ENCODE measurements around the gene DEUP1.
"Not testable (repeated sequence)": the region's sequence is repeated elsewhere in the genome, so short reads cannot be mapped to it uniquely, and the experiment has no call there.

The DEUP1 gene

DNA sequence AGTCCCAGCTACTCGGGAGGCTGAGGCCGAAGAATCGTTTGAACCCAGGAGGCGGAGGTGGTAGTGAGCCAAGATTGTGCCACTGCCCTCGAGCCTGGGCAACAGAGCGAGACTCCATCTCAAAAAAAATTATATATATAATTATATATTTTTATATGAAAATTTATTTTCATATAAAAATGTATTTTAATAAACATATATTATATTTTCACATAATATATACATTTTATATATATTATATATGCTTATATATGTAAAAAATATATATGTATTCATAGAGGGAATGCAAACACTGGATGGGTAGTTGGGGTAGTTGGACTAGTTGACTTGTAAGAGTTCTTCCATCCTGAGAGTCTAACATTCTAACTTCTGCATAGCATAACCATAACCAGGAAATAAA lies 20.3 kb downstream of the DEUP1 start:
- in situ Hi-C loops (cut with HindIII; ENCODE audit: low sequenced_read_pairs): no loop called here

DNA sequence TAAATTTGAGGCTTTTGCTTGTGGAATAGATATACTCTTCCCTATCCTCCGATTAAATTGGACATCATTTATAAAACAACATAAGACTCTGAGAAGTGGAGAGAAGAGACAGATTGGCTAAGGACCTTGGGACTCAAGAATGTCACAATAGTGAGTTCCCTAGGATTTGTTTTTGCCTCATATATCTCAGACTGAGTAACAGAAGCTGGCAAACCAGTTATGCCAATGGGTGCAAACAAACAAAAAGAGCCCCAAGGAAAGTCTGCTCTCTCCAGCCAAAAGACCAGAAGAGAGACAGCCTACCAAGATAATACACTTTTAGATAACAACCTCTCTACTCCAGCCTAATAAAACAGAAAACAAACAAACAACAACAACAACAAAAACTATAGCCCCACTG lies 28.9 kb downstream of the DEUP1 start:
- in situ Hi-C loops (cut with HindIII; ENCODE audit: low sequenced_read_pairs): no loop called here

DNA sequence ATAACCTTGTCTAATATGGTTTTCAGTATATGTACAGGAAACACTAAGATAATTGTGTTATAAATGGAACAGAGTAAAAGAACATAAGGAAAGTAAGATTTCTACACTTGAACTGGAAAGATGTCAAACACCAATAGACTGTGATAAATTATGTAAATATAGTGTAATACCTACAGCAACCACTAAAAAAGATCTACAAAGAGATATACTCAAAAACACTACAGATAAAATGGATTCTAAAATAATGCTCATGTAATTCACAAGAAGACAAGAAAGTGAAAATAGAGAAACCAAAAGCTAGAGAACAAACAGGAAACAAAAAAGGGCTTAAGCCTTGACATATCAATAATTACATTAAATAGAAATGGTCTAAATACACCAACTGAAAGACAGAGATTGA lies 30.9 kb downstream of the DEUP1 start:
- in situ Hi-C loops (cut with HindIII; ENCODE audit: low sequenced_read_pairs): no loop called here

DNA sequence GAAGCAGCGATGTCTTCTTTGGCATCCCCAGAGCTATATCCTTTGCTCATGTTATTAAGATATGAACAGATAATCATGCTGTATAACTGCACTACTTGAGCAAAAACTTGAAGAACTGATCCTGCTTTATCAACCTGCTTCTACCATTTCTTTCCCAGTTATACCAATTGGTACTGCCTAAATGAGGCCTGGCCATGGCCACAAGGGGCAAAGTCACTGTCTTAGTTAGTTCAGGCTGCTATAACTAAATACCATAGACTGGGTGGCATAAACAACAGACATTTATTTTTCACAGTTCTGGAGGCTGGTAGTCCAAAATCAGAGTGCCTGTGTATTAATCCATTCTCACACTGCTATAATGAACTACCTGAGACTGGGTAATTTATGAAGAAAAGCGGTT lies 37.5 kb downstream of the DEUP1 start:
- in situ Hi-C loops (cut with HindIII; ENCODE audit: low sequenced_read_pairs): no loop called here

DNA sequence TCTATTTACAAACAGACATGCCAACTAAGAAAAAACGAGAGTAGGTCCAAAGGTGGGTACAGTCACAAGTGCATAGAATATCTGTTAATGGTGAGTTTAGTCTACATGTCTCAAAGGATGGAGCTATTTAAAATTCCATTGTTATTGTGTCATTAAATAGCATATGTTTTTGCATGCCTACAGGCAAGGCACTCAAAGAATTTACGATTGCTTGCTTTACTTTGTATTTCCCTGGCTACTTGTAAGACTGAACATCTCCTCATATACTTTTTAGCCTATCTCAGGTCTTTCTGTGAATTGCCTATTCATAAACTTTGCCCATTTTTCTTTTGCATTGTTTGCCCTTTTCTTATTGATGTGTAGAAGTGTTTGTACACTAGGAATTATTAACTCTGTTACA lies 39.7 kb downstream of the DEUP1 start:
- in situ Hi-C loops (cut with HindIII; ENCODE audit: low sequenced_read_pairs): no loop called here

DNA sequence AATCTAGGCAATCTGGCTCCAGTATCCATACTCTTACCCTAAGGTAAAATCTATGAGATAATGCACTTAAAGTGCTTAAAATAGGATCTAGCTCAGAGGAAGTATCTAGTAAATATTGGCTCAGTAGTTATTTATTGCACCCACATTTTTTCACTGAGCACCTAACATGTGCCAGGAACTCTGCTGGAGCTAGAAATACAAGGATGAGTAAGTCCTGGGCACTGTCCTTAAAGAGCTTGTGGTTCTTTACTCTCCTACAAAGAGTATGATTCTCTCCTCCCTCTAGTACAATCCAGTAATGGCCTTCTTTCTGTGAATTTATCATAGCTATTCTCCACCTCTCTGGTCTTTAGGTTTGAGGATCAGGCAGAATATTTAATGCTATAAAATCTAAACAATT lies 59.2 kb downstream of the DEUP1 start:
- in situ Hi-C loops (cut with HindIII; ENCODE audit: low sequenced_read_pairs): no loop called here

DNA sequence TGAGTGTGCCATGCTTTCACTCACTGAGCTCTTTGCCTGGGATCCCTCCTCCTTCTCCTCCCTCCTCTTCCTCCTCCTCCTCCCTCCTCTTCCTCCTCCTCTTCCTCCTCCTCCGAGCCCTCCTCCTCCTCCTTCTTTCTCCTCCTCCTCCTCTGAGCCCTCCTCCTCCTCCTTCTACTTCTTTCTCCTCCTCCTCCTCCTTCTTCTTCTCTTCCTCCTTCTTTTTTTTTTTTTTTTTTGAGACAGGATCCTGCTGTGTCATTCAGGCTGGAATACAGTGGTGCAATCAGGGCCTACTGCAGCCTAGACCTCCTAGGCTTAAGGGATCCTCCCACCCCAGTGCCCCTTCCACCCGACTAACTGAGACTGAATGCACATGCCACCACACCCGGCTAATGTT lies 62.3 kb downstream of the DEUP1 start:
- in situ Hi-C loops (cut with HindIII; ENCODE audit: low sequenced_read_pairs): no loop called here

DNA sequence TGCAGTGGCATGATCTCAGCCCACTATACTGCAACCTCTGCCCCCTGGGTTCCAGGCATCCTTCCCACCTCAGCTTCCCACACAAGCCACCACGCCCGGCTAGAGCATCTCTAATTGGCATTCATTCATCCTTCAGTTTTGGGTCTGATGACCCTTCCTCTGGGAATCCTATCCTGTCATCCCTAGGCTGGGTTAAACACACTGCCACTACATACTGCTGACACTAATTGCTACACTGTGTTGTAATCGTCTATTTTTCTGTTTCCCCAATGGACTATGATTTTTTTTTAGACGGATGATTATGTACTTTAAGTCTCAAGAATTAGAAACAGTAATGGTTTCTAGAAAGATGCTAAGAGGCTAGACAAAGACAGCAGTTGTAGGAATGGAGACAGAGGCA lies 62.8 kb downstream of the DEUP1 start:
- in situ Hi-C loops (cut with HindIII; ENCODE audit: low sequenced_read_pairs): no loop called here

DNA sequence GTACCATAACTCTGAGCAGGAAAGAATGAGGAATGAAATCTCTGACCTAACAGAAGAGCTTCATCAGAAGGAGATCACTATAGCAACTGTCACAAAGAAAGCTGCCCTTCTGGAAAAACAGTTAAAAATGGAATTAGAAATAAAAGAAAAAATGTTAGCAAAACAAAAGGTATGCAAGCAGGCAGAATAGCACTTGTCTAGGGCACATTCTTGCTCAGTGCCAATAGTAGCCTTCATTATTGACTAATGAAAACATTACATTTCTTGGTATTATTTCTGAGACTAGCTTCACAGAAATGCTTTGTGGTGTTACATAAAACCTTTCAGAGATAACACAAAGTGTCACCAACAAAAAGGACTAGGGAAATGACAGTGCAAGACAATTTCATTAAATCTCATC lies 63.9 kb downstream of the DEUP1 start:
- in situ Hi-C loops (cut with HindIII; ENCODE audit: low sequenced_read_pairs): no loop called here

DNA sequence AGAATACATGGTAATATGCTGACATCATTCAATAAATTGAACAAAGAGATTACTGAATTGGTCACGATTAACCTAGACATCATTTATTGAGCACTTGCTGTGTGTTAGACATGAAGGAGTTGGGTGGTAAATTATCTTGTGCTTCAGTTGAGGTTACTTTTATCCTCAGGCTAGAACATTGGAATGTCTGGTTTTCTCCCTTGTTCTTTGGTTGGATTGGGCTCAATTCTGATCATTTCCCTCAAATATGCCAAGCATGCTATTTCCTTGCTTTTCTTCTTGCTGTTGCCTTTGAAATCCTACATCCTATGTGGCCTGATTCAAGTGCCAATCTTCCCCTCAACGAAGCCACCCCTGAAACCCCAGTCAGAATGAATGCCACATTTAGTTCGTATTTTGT lies 65.8 kb downstream of the DEUP1 start:
- in situ Hi-C loops (cut with HindIII; ENCODE audit: low sequenced_read_pairs): no loop called here

DNA sequence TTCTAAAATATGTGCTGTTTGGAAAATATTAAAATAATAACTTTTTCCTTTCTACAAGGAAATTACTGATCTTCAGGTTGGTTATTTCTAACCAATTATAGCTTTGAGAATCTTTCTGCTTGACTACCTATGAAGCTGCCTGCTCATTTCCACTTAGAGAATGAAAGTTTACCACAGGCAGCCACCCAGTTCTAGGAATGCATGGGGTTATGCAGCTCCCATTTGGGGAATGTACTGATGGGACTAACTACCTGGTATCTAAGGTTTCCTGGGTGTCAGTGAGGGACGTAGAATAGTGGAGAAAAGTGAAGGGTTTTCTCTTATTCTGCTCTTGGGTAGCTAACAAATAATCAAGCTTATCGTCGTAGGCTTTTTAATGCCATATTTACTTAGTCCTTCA lies 73.4 kb downstream of the DEUP1 start:
- in situ Hi-C loops (cut with HindIII; ENCODE audit: low sequenced_read_pairs): no loop called here

DNA sequence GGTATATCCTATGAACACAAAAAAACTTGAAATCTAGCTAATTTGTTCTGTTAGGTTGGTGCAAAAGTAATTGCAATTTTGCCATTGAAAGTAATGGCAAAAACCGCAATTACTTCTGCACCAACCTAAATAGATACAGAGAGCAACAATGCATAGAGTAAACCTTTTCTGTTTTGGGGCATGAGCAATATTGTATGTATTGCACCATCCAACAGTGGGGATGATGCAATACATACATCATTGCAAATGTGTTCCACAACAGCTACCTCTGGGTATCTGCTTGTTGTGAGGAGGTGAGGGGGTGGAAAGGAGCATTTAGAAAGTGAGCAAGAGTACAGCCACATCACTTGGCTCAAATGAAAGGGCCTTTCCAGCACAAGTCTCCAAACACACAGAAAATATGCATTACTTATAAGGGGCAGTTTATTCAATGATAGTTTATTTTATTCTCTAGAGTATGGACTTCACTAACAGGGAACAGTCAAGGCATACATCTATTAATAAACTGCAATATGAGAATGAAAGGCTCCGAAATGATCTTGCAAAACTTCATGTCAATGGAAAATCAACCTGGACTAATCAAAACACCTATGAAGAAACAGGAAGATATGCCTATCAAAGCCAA lies 77.3 kb downstream of the DEUP1 start:
- in situ Hi-C loops (cut with HindIII; ENCODE audit: low sequenced_read_pairs): no loop called here

DNA sequence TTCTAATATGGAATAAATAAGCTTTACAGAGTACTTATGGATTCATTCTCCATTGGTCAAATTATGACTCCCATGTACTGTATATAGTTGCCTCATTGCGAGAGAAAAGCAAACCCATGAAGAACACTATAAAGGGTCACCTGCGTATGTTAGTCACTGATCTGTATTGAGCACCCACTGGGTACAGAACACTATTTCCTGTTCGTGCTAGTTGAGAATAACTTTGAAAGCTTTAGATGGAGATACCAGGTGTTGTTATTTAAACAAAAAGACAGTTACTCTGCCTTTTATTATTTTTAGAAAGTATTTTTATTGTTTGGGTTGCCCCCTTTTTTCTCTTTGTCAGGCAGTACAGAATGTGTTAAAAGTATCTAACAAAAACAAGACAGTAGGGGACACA lies 79.9 kb downstream of the DEUP1 start:
- in situ Hi-C loops (cut with HindIII; ENCODE audit: low sequenced_read_pairs): no loop called here

DNA sequence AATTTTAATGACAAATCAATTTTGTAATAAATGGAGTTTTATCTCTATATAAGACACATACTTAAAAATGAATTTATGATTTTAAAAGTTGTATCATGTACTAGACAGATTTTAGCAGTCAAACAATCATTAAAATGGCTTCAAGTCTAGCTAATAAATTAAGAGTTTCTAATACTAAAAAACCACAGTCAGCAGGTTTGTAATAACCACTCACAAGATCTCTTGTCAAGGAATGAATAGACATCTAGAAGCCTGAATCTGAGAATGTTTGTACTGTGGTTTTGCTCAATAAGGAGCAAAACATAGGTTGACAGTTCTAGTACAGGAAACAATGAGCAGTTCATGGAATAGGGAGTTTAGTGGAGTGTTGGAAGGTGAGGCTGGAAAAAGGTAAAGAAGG lies 81.2 kb downstream of the DEUP1 start:
- in situ Hi-C loops (cut with HindIII; ENCODE audit: low sequenced_read_pairs): no loop called here

DNA sequence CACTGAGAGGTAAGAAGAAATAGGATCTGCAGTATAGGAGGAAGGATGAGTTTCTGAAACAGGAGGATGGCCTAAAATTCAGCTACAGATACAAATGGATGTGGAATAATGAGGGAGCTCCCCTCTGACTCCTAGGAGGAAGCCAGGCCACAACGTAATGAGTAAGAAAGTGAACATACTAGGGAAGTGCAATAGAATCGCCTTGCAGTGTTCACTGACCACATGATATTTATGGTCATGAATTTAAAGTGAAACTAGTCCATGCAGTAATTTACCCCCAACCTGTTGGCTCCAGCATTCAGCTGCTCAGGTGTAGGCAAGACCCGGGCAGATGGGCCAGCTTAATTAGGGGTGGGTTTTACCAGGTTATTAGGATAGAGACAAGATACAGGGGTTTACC lies 101.7 kb downstream of the DEUP1 start:
- in situ Hi-C loops (cut with HindIII; ENCODE audit: low sequenced_read_pairs): no loop called here

DNA sequence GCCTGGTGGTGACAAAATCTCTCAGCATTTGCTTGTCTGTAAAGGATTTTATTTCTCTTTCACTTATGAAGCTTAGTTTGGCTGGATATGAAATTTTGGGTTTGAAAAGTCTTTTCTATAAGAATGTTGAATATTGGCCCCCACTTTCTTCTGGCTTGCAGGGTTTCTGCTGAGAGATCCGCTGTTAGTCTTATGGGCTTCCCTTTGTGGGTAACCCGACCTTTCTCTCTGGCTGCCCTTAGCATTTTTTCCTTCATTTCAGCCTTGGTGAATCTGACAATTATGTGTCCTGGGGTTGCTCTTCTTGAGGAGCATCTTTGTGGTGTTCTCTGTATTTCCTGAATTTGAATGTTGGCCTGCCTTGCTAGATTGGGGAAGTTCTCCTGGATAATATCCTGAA lies 112.7 kb downstream of the DEUP1 start:
- in situ Hi-C loops (cut with HindIII; ENCODE audit: low sequenced_read_pairs): not testable (repeated sequence)

DNA sequence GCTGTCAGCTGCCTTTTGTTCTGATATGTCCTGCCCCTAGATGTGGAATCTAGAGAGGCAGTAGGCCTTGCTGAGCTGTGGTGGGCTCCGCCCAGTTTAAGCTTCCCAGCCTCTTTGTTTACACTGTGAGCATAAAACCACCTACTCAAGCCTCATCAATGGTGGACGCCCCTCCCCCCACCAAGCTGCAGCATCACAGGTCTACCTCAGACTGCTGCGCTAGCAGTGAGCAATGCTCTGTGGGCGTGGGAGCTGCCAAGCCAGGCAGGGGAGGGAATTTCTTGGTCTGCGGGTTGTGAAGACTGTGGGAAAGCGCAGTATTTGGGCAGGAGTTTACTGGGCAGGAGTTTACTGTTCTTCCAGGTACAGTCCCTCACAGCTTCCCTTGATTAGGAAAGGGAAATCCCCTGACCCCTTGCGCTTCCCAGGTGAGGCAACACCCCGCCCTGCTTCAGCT lies 114.1 kb downstream of the DEUP1 start:
- in situ Hi-C loops (cut with HindIII; ENCODE audit: low sequenced_read_pairs): no loop called here

DNA sequence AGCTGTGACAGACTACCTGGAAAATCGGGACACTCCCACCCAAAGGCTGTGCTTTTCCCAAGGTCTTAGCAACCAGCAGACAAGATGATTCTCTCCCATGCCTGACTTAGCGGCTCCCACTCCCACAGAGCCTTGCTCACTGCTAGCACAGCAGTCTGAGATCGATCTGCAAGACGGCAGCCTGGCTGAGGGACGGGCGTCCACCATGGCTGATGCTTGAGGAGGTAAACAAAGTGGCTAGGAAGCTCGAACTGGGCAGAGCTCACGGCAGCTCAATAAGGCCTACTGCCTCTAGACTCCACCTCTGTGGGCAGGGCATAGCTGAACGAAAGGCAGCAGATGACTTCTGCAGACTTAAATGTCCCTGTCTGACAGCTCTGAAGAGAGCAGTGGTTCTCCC lies 127.7 kb downstream of the DEUP1 start:
- in situ Hi-C loops (cut with HindIII; ENCODE audit: low sequenced_read_pairs): no loop called here

DNA sequence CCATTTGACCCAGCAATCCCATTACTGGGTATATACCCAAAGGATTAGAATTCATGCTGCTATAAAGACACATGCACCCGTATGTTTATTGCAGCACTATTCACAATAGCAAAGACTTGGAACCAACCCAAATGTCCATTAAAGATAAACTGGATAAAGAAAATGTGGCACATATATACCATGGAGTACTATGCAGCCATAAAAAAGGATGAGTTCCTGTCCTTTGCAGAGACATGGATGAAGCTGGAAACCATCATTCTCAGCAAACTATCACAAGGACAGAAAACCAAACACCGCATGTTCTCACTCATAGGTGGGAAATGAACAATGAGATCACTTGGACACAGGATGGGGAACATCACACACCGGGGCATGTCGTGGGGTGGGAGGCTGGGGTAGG lies 133.1 kb downstream of the DEUP1 start:
- in situ Hi-C loops (cut with HindIII; ENCODE audit: low sequenced_read_pairs): not testable (repeated sequence)

DNA sequence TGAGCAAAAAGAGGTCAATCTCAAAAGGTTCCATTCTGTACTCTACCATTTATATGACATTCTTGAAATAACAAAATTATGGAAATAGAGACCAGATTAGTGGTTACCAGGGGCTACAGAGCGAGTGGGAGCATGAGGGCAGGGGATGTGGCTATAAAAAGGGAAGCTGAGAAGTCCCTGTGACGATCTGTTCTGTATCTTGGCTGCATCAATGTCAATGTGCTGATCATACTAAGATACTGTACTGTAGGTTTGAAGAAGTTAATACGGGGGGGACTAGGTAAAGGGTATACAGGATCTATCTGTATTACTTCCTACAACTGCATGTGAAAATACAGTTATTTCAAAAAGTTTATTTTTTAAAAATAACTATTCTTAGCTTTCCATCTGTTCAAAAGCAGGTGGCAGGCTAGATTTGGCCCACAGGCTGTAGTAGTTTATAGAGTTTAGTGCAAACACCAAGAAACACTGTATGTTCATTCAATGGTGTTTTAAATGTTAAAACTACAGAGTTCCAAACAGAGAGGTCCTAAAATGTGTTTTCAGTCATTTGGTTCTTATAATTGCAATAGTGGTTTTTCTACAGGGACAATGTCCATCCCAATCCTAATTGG lies 134.5 kb downstream of the DEUP1 start:
- in situ Hi-C loops (cut with HindIII; ENCODE audit: low sequenced_read_pairs): no loop called here

DNA sequence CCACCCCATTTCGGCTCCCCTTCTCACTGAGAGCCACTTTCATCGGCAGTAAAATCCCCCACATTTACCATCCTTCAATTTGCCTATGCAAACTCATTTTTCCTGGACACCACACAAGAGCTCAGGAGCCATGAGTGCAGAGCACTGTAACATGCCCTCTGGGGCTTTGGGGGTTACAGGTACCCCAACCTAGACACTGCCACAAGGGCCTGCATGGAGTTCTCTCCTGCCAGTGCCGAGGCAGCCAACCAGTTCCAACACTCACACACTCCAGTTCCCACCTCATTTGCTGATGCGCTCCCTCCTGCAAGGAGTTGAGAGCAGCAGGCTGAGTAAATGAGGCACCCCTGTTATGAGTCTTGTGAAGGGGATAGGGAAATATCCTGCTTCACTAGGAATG lies 136.5 kb downstream of the DEUP1 start:
- in situ Hi-C loops (cut with HindIII; ENCODE audit: low sequenced_read_pairs): no loop called here

DNA sequence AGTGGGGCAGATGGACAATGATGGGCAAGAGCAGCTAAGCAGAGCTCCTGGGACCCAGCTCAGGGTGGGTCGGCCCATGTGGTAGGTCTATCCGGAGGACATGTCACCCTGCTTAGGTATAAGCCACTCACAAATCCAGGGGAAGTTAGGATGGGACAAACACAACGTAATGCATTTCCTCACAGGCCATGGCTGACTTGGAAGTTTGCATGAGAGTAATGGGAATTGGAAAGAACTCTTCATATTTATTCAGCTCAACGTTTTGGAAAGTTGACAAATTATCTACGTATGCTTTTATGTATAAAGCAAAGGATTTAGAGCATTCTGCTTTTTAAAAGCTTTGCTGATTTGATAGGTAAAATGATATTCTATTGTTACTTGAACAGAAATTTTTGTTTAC lies 137.7 kb downstream of the DEUP1 start:
- in situ Hi-C loops (cut with HindIII; ENCODE audit: low sequenced_read_pairs): no loop called here

DNA sequence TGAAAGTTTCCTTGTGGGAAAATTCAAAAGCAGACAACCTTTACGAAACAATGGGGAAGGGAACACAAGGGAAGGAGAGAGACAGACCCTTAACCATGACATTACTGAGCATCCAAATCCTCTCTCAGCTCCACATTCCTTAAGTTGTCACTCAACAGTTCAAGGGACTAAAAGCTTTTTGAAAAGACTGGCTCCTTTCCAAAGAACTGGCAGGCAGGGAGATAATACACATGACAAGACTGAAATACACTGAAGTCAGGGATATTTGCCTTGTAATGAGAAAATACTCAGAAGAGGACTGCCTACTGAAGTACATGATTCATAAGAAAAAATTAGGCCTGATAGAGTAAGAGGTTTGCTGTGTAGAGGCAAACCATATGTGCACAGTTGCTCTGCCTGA lies 143.6 kb downstream of the DEUP1 start:
- in situ Hi-C loops (cut with HindIII; ENCODE audit: low sequenced_read_pairs): no loop called here
